ENCODE results near the gene CRISP3. TPM values are rescaled to one million over a fixed set of nuclear protein-coding genes. Genes with fewer than 3 reads are reported as not detected.

CRISP3 gene
- total and polyA plus RNA-seq, 2 of the 4 experiments (the other 2 are of a cell fraction): not detected

DNA sequence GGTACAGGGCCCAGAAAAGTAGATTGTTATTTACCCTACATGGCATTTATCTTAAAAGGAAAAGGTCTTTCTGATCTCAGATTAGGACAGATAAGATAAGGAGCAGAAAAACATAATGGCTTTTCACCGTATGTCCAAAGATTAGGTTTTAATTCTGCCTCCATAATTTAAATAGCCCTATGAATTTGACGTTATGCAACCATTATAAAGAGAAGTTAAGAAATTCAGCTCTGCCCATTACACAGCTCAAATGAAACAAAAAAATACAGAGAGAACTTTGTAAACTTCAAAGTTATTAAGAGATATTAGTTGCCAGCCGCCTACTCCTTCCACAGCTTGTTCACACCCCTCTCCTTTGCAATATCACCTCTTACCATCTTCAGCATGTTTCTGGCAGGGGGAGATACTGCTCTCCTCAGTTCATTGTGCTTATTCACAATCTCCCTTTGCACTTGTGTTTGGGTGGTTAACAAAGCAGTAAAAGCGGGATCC lies 8.1 kb downstream of the CRISP3 start:
- no peak overlapping the region for H2BK5ac ChIP-seq (ENCODE audit: low read depth, low read length, poor library complexity, severe bottlenecking)
- no peak overlapping the region for H2AK9ac ChIP-seq (replicated peaks; ENCODE audit: low read depth, low read length, poor library complexity)
- H3K79me1 ChIP-seq (ENCODE audit: low read depth in 1 of 2, low read length in 2 of 2): no peaks in the 10 kb centered on the region
- H3K4me3 ChIP-seq (ENCODE audit: insufficient read depth, low read depth, low read length): no peak overlapping the region
- ATAC-seq (ENCODE audit: low read depth) (no peak), DNase-seq (no peak)
- no peak overlapping the region for H3K56ac ChIP-seq (ENCODE audit: extremely low read depth, insufficient read depth, low read length)
- ChIA-PET CTCF (no interaction called here), POLR2A (ENCODE audit: unreplicated experiment) (no interaction called here)
- H3K9me3 ChIP-seq (ENCODE audit: control insufficient read depth, insufficient read depth, low read length): no peaks in the 10 kb centered on the region
- H3K4ac ChIP-seq (ENCODE audit: low read depth, low read length): no peak overlapping the region
- no peak overlapping the region for H2AFZ ChIP-seq (replicated peaks; ENCODE audit: low read length, poor library complexity)
- H2BK15ac ChIP-seq (ENCODE audit: low read depth, low read length): no peak overlapping the region
- in situ Hi-C loops (cut with MboI; ENCODE audit: low sequenced_read_pairs): no loop called here
- intact Hi-C loops (cut with micrococcal nuclease): no loop called here
- no peak overlapping the region for H4K8ac ChIP-seq (ENCODE audit: low read depth in 2 of 2, low read length in 2 of 2)
- no peak overlapping the region for H3K27ac ChIP-seq (ENCODE audit: insufficient read depth, low read length)
- BruUV-seq (replicated peaks): no TSS peak
- H3K9me1 ChIP-seq (ENCODE audit: insufficient read depth, low read length): no peaks in the 10 kb centered on the region
- no peaks in the 10 kb centered on the region for H3K4me1 ChIP-seq (ENCODE audit: control insufficient read depth, insufficient read depth, low read length)
- H3K36me3 ChIP-seq (ENCODE audit: control insufficient read depth, insufficient read depth, low read length): no peaks in the 10 kb centered on the region
- TF ChIP-seq CHD1 (IDR thresholded peaks at IDR 0.05; ENCODE audit: low read depth, low read length) (no peak), FOS (IDR thresholded peaks at IDR 0.05; ENCODE audit: low read depth, low read length) (no peak), MAFK (IDR thresholded peaks at IDR 0.05; ENCODE audit: low read depth, low read length) (no peak), NFE2L2 (IDR thresholded peaks at IDR 0.05; ENCODE audit: low read depth, low read length) (no peak), POLR2A (IDR thresholded peaks at IDR 0.05; ENCODE audit: low read depth, low read length) (no peak), SMC3 (IDR thresholded peaks at IDR 0.05; ENCODE audit: low read depth, low read length) (no peak), RAD21 (IDR thresholded peaks at IDR 0.05; ENCODE audit: low read length) (no peak), MAZ (IDR thresholded peaks at IDR 0.05; ENCODE audit: borderline replicate concordance, low read depth, low read length) (no peak), CEBPB (IDR thresholded peaks at IDR 0.05; ENCODE audit: low read depth, low read length) (no peak), RCOR1 (IDR thresholded peaks at IDR 0.05; ENCODE audit: insufficient replicate concordance, low read length) (no peak), RFX5 (IDR thresholded peaks at IDR 0.05; ENCODE audit: low read depth, low read length) (no peak), BHLHE40 (IDR thresholded peaks at IDR 0.05; ENCODE audit: low read depth, low read length) (no peak), USF2 (IDR thresholded peaks at IDR 0.05; ENCODE audit: low read depth, low read length) (no peak), MXI1 (IDR thresholded peaks at IDR 0.05; ENCODE audit: borderline replicate concordance, low read depth, low read length) (no peak)
- TF ChIP-seq, protein P1, sequence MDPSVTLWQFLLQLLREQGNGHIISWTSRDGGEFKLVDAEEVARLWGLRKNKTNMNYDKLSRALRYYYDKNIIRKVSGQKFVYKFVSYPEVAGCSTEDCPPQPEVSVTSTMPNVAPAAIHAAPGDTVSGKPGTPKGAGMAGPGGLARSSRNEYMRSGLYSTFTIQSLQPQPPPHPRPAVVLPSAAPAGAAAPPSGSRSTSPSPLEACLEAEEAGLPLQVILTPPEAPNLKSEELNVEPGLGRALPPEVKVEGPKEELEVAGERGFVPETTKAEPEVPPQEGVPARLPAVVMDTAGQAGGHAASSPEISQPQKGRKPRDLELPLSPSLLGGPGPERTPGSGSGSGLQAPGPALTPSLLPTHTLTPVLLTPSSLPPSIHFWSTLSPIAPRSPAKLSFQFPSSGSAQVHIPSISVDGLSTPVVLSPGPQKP (IDR thresholded peaks at IDR 0.05; ENCODE audit: borderline replicate concordance, low read depth, low read length): no peak
- TF ChIP-seq, protein P2, sequence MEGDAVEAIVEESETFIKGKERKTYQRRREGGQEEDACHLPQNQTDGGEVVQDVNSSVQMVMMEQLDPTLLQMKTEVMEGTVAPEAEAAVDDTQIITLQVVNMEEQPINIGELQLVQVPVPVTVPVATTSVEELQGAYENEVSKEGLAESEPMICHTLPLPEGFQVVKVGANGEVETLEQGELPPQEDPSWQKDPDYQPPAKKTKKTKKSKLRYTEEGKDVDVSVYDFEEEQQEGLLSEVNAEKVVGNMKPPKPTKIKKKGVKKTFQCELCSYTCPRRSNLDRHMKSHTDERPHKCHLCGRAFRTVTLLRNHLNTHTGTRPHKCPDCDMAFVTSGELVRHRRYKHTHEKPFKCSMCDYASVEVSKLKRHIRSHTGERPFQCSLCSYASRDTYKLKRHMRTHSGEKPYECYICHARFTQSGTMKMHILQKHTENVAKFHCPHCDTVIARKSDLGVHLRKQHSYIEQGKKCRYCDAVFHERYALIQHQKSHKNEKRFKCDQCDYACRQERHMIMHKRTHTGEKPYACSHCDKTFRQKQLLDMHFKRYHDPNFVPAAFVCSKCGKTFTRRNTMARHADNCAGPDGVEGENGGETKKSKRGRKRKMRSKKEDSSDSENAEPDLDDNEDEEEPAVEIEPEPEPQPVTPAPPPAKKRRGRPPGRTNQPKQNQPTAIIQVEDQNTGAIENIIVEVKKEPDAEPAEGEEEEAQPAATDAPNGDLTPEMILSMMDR (conservative IDR thresholded peaks at IDR 0.05; ENCODE audit: low read depth, low read length): no peak
- H3K14ac ChIP-seq (replicated peaks; ENCODE audit: low read depth, low read length): no peak overlapping the region
- no peak overlapping the region for H3K23ac ChIP-seq (ENCODE audit: low read depth, low read length)
- no peak overlapping the region for H3K9ac ChIP-seq (ENCODE audit: low read depth, low read length)
- WGBS, 2 experiments (ENCODE audit: extremely low coverage in 2 of 2, insufficient read length in 1 of 2): no CpG with 5 or more reads among the region's 4 CpGs
- dilution Hi-C loops (cut with HindIII; ENCODE audit: low sequenced_read_pairs, unreplicated experiment): no loop called here
- no peak overlapping the region for H3K18ac ChIP-seq (ENCODE audit: low read depth, low read length)
- H3K4me2 ChIP-seq (ENCODE audit: low read depth, low read length): no peak overlapping the region
- H2AK5ac ChIP-seq (ENCODE audit: low read depth, low read length): no peak overlapping the region
- H4K20me1 ChIP-seq (ENCODE audit: insufficient read depth, low read length): no peaks in the 10 kb centered on the region
- H4K5ac ChIP-seq (ENCODE audit: low read depth, low read length): no peak overlapping the region
- H4K91ac ChIP-seq (ENCODE audit: insufficient read depth, low read depth, low read length): no peak overlapping the region
- no peak overlapping the region for H2BK120ac ChIP-seq (ENCODE audit: low read depth, low read length)
- H2BK20ac ChIP-seq (ENCODE audit: low read depth, low read length): no peak overlapping the region
- H3K27me3 ChIP-seq (ENCODE audit: control insufficient read depth, insufficient read depth, low read length): no peaks in the 10 kb centered on the region

Data from IMR-90 (cell line).